Activated naive CD8-positive, alpha-beta T cell (primary cell): ENCODE measurements around the gene KPNA4.
A peak's percentile ranks its signal among the peaks of the same experiment; 100 is the strongest.
"Not testable (repeated sequence)": the region's sequence is repeated elsewhere in the genome, so short reads cannot be mapped to it uniquely, and the experiment has no call there.

ENCODE experiments used
- H3K27ac Mint-ChIP-seq: one replicate; pipeline ENCODE4 v1.8.0; 2021; ENCODE audit warnings: mixed read lengths
- H3K27me3 Mint-ChIP-seq: one replicate; pipeline ENCODE4 v1.8.0; 2021; ENCODE audit warnings: mixed read lengths
- H3K36me3 Mint-ChIP-seq: one replicate; pipeline ENCODE4 v1.8.0; 2021; ENCODE audit warnings: mixed read lengths
- H3K4me1 Mint-ChIP-seq: one replicate; pipeline ENCODE4 v1.8.0; 2021; ENCODE audit warnings: low read depth, mixed read lengths
- H3K4me3 Mint-ChIP-seq: one replicate; pipeline ENCODE4 v1.8.0; 2021; ENCODE audit warnings: mild to moderate bottlenecking, mixed read lengths
- H3K9me3 Mint-ChIP-seq: one replicate; pipeline ENCODE4 v1.8.0; 2021; ENCODE audit warnings: low read depth, mixed read lengths

Gene KPNA4

GRCh38 chr3:160580938-160581337 is 15.6 kb upstream of the KPNA4 start:
- no peak overlapping the region for H3K27ac Mint-ChIP-seq
- H3K4me1 Mint-ChIP-seq, result no peaks in the 10 kb centered on the region
- H3K36me3 Mint-ChIP-seq, result peaks cover 17% of the 10 kb centered on the region
- H3K4me3 Mint-ChIP-seq, result no peak overlapping the region
- peaks cover 20% of the 10 kb centered on the region for H3K9me3 Mint-ChIP-seq
- peaks cover 26% of the 10 kb centered on the region for H3K27me3 Mint-ChIP-seq

GRCh38 chr3:160577556-160578195 is 12.3 kb upstream of the KPNA4 start:
- peaks cover 14% of the 10 kb centered on the region for H3K27me3 Mint-ChIP-seq
- H3K4me3 Mint-ChIP-seq, result no peak overlapping the region
- H3K27ac Mint-ChIP-seq, result no peak overlapping the region
- H3K9me3 Mint-ChIP-seq, result peaks cover 12% of the 10 kb centered on the region
- peaks cover 12% of the 10 kb centered on the region for H3K36me3 Mint-ChIP-seq
- H3K4me1 Mint-ChIP-seq, result no peaks in the 10 kb centered on the region

GRCh38 chr3:160577093-160577492 is 11.7 kb upstream of the KPNA4 start:
- H3K4me1 Mint-ChIP-seq, result no peaks in the 10 kb centered on the region
- H3K27me3 Mint-ChIP-seq, result peaks cover 11% of the 10 kb centered on the region

GRCh38 chr3:160576621-160577020 is 11.2 kb upstream of the KPNA4 start:
- peaks cover 9% of the 10 kb centered on the region for H3K9me3 Mint-ChIP-seq
- H3K4me3 Mint-ChIP-seq, result no peak overlapping the region
- H3K27ac Mint-ChIP-seq, result no peak overlapping the region
- peaks cover 4% of the 10 kb centered on the region for H3K36me3 Mint-ChIP-seq
- no peaks in the 10 kb centered on the region for H3K4me1 Mint-ChIP-seq
- H3K27me3 Mint-ChIP-seq, result peaks cover 11% of the 10 kb centered on the region

More at GRCh38 chr3:160577093-160577492, 11.7 kb upstream of the KPNA4 start:
- Mint-ChIP-seq H3K27ac (no peak overlapping the region), H3K9me3 (peaks cover 12% of the 10 kb centered on the region), H3K36me3 (peaks cover 8% of the 10 kb centered on the region), H3K4me3 (no peak overlapping the region)

- H3K9me3 Mint-ChIP-seq, result peaks cover 2% of the 10 kb centered on the region
- H3K4me1 Mint-ChIP-seq, result no peaks in the 10 kb centered on the region
- no peak overlapping the region for H3K27ac Mint-ChIP-seq
- H3K36me3 Mint-ChIP-seq, result peaks cover 2% of the 10 kb centered on the region
- H3K27me3 Mint-ChIP-seq, result peaks cover 11% of the 10 kb centered on the region
- H3K4me3 Mint-ChIP-seq, result no peak overlapping the region
Observed at GRCh38 chr3:160575589-160575988, 10.2 kb upstream of the KPNA4 start.

DNA sequence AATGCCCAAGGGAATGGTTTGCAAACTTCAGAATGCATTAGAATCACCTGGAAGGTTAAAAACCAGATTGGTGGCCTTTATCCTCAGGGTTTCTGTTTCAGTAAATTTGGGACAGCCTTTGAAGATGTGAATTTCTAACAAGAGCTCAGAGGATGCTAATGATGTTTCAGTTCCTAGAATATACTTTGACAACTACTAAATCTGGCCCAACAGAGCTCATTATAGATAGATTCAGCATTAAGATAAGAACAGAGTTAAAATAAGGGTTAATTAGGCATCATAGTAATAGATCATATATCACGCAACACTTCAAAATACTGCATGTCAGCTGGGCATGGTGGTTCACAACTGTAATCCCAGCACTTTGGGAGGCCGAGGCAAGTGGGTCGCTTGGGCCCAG is 9.3 kb upstream of the KPNA4 start:
- H3K9me3 Mint-ChIP-seq, result no peaks in the 10 kb centered on the region
- H3K36me3 Mint-ChIP-seq, result peaks cover 1% of the 10 kb centered on the region
- H3K4me1 Mint-ChIP-seq, result no peaks in the 10 kb centered on the region
- peaks cover 11% of the 10 kb centered on the region for H3K27me3 Mint-ChIP-seq
- no peak overlapping the region for H3K27ac Mint-ChIP-seq
- no peak overlapping the region for H3K4me3 Mint-ChIP-seq

- not testable (repeated sequence) for H3K36me3 Mint-ChIP-seq, H3K9me3 Mint-ChIP-seq, H3K4me1 Mint-ChIP-seq, H3K27me3 Mint-ChIP-seq, H3K27ac Mint-ChIP-seq, H3K4me3 Mint-ChIP-seq
Observed at GRCh38 chr3:160573955-160574525, 8.7 kb upstream of the KPNA4 start.

DNA sequence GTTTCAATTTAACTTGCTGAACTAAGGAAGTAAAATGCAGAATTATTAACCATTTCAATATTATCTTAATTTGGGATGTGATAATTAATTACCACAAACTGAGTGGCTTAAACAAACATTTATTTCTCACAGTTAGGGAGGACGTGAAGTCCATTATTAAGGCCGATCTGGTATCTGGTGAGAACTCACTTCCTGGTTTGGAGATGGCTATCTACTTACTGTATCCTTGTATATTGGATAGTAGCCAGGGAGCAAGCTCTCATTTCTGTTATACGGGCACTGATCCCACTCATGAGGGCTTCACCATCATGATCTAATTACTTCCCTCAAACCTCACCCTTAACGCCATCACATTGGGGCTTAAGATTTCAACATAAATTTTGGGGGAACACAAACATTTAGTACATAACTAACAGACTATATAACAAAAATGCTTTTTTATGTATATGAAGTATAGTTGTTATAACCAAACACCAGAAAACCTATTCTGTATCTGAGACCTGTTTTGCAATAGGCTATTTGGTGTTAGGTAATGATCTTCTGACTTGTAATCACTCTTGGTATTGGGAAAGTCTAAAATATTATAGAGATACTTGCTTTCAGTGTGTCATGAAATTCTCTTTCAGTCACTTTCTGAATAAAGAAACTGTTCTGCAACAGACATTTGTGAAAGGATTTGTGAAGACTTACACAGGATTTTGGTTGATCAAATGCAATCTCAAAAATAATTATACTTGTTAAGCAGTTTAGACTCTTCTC is 4.7 kb upstream of the KPNA4 start:
- no peak overlapping the region for H3K4me3 Mint-ChIP-seq
- no peak overlapping the region for H3K27ac Mint-ChIP-seq
- peaks cover 12% of the 10 kb centered on the region for H3K36me3 Mint-ChIP-seq
- H3K9me3 Mint-ChIP-seq, result no peaks in the 10 kb centered on the region
- peaks cover 17% of the 10 kb centered on the region for H3K4me1 Mint-ChIP-seq
- peaks cover 1% of the 10 kb centered on the region for H3K27me3 Mint-ChIP-seq

- Mint-ChIP-seq H3K4me1 (peaks cover 19% of the 10 kb centered on the region), H3K9me3 (no peaks in the 10 kb centered on the region), H3K4me3 (no peak overlapping the region), H3K27me3 (no peaks in the 10 kb centered on the region), H3K27ac (no peak overlapping the region), H3K36me3 (peaks cover 12% of the 10 kb centered on the region)
Observed at GRCh38 chr3:160568989-160569388, 3.6 kb upstream of the KPNA4 start.

GRCh38 chr3:160567774-160568173 is 2.4 kb upstream of the KPNA4 start:
- peaks cover 32% of the 10 kb centered on the region for H3K4me1 Mint-ChIP-seq
- no peak overlapping the region for H3K27ac Mint-ChIP-seq
- peaks cover 18% of the 10 kb centered on the region for H3K36me3 Mint-ChIP-seq
- H3K27me3 Mint-ChIP-seq, result no peaks in the 10 kb centered on the region
- H3K4me3 Mint-ChIP-seq, result no peak overlapping the region
- H3K9me3 Mint-ChIP-seq, result no peaks in the 10 kb centered on the region

GRCh38 chr3:160566499-160566898 is 1.1 kb upstream of the KPNA4 start:
- Mint-ChIP-seq H3K27ac (peak overlapping the region; percentile 98), H3K4me1 (peaks cover 44% of the 10 kb centered on the region), H3K4me3 (peak overlapping the region; percentile 90), H3K27me3 (no peaks in the 10 kb centered on the region), H3K36me3 (peaks cover 19% of the 10 kb centered on the region), H3K9me3 (no peaks in the 10 kb centered on the region)

DNA sequence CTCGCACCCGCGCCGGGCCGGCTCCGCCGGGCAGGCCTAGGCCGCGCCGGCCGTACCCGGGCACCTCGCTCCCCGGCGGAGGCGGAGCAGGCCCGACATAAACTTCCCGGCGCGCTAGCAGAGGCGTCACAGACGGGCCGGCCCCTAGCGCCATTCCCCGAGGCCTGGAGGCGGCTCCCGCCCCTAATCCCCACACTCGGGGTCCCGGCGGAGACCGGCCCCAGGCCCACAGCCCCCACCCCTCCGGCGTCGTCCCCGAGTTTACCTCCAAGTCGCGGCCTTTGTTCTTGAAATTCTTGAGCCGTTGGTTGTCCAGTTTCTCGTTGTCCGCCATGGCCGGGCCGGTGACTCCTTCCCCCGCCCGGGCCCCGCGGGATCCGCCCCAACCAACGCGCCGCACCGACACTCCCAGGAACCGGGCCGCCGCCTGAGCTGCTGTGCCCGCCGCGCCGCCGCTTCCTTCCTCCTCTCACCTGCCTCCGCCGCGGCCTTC is 376 bp downstream of the KPNA4 start:
- H3K36me3 Mint-ChIP-seq, result peaks cover 19% of the 10 kb centered on the region
- H3K27me3 Mint-ChIP-seq, result no peaks in the 10 kb centered on the region
- peak overlapping the region; percentile 90 for H3K4me3 Mint-ChIP-seq
- H3K4me1 Mint-ChIP-seq, result peaks cover 59% of the 10 kb centered on the region
- no peak overlapping the region for H3K27ac Mint-ChIP-seq
- no peaks in the 10 kb centered on the region for H3K9me3 Mint-ChIP-seq

DNA sequence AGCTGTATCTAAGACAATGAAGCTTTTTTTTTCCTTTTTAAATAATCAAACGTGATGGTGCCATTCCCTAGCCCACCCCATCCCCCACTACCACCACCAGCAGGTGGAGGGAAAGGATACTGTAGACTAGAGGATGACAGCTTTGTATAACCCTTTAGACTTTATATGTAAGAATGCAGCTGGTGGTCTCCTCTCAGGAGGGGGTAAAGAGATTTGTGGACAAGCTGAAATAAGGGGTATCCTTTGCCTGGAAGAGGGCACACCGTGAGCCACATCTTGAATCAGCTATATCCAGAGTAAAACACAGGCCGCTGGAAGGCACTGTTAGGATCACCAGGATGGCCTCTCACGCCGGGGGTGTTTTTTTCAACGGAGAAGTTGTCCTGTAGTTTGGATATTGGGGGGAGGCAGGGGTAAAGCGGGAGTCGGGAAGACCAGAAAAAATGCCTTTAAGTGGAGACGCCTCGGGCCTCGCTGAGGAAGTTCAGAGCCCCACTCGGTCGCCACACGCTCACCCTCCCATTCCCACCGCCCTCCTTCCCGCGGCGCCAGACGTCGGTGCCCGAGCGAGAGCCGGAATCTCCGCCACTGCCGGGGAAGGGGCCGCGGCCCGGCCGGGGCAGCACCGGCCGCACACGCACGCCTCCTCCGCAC is 986 bp downstream of the KPNA4 start:
- no peaks in the 10 kb centered on the region for H3K9me3 Mint-ChIP-seq

GRCh38 chr3:160562952-160563351 is 2.4 kb downstream of the KPNA4 start:
- Mint-ChIP-seq H3K27ac (peak overlapping the region; percentile 50), H3K4me3 (peak overlapping the region; percentile 96), H3K4me1 (peaks cover 75% of the 10 kb centered on the region), H3K9me3 (no peaks in the 10 kb centered on the region), H3K36me3 (peaks cover 11% of the 10 kb centered on the region), H3K27me3 (no peaks in the 10 kb centered on the region)

More for the DNA sequence above, 986 bp downstream of the KPNA4 start:
- H3K27ac Mint-ChIP-seq, result peak overlapping the region; percentile 92
- peaks cover 16% of the 10 kb centered on the region for H3K36me3 Mint-ChIP-seq
- peaks cover 65% of the 10 kb centered on the region for H3K4me1 Mint-ChIP-seq
- peak overlapping the region; percentile 96 for H3K4me3 Mint-ChIP-seq
- no peaks in the 10 kb centered on the region for H3K27me3 Mint-ChIP-seq

- Mint-ChIP-seq H3K9me3 (no peaks in the 10 kb centered on the region), H3K27me3 (no peaks in the 10 kb centered on the region), H3K4me3 (no peak overlapping the region), H3K36me3 (peaks cover 5% of the 10 kb centered on the region), H3K27ac (no peak overlapping the region), H3K4me1 (peaks cover 80% of the 10 kb centered on the region)
Observed at GRCh38 chr3:160557571-160557970, 7.8 kb downstream of the KPNA4 start.
